BLaER1 treated with 17β-estradiol and CSF1 and Interleukin-3, amounts not matched to agents 10 nM and 100 nM (cell line): ENCODE measurements around the gene OTUB2.

Experiments
- H3K27ac ChIP-seq, 11 experiments: shearing (Covaris generic); formaldehyde crosslinking; 2 replicates each; pipeline ENCODE4 v1.8.1; 2022
- H3K27me3 ChIP-seq, 11 experiments: shearing (Covaris generic); formaldehyde crosslinking; 2 replicates each; pipeline ENCODE4 v1.8.1; 2022
- H3K36me3 ChIP-seq, 11 experiments: shearing (Covaris generic); formaldehyde crosslinking; 2 replicates each; pipeline ENCODE4 v1.8.1; 2022
- H3K4me1 ChIP-seq, 10 experiments: shearing (Covaris generic); formaldehyde crosslinking; 2 replicates each; pipeline ENCODE4 v1.8.1; 2022
- H3K4me2 ChIP-seq, 11 experiments: shearing (Covaris generic); formaldehyde crosslinking; 2 replicates each; pipeline ENCODE4 v1.8.1; 2022
- H3K4me3 ChIP-seq, 10 experiments: shearing (Covaris generic); formaldehyde crosslinking; 2 replicates each; pipeline ENCODE4 v1.8.1; 2022
- H3K9ac ChIP-seq, 11 experiments: shearing (Covaris generic); formaldehyde crosslinking; 2 replicates each; pipeline ENCODE4 v1.8.1; 2022
- H3K9me3 ChIP-seq, 11 experiments: shearing (Covaris generic); formaldehyde crosslinking; replicated peaks in 1 of 11; 2 replicates each; pipeline ENCODE4 v1.8.1; 2022
- H4K20me1 ChIP-seq, 11 experiments: shearing (Covaris generic); formaldehyde crosslinking; 2 replicates each; pipeline ENCODE4 v1.8.1; 2022
- Cebpa-rat ChIP-seq, 11 experiments: shearing (Covaris generic); IDR thresholded peaks; 2 replicates each; pipeline ENCODE4 v1.8.1; 2022

OTUB2 gene

GRCh38 chr14:94044476-94045091, 18.4 kb downstream of the OTUB2 start:
- Histone ChIP-seq H3K4me3 (no peak overlapping the region), H3K9ac (no peak overlapping the region), H3K4me1 (no peaks in the 10 kb centered on the region), H3K36me3 (peaks cover 52 to 68% (median 61%) of the 10 kb centered on the region in 11 experiments), H3K9me3 (no peaks in the 10 kb centered on the region), H3K27me3 (no peaks in the 10 kb centered on the region), H3K27ac (no peak overlapping the region), H3K4me2 (no peak overlapping the region), H4K20me1 (peaks cover 0 to 89% (median 44%) of the 10 kb centered on the region in 11 experiments; a peak in 17 of 22 replicates)
- no peak for TF ChIP-seq Cebpa-rat (IDR thresholded peaks at IDR 0.05)

- Histone ChIP-seq H3K36me3 (peaks cover 57 to 73% (median 66%) of the 10 kb centered on the region in 11 experiments), H3K4me2 (no peak overlapping the region), H3K9me3 (no peaks in the 10 kb centered on the region), H3K9ac (no peak overlapping the region), H3K27me3 (no peaks in the 10 kb centered on the region), H3K4me3 (no peak overlapping the region), H3K4me1 (no peaks in the 10 kb centered on the region), H4K20me1 (peaks cover 0 to 91% (median 48%) of the 10 kb centered on the region in 11 experiments; a peak in 18 of 22 replicates), H3K27ac (no peak overlapping the region)
- TF ChIP-seq Cebpa-rat (IDR thresholded peaks at IDR 0.05), result no peak
These were observed 19.0 kb downstream of the OTUB2 start for GRCh38 chr14:94045101-94045500.

- Histone ChIP-seq H3K9ac (no peak overlapping the region), H3K36me3 (peaks cover 64 to 80% (median 72%) of the 10 kb centered on the region in 11 experiments), H3K9me3 (no peaks in the 10 kb centered on the region), H3K27me3 (no peaks in the 10 kb centered on the region), H3K27ac (no peak overlapping the region), H3K4me2 (no peak overlapping the region), H4K20me1 (peaks cover 0 to 94% (median 52%) of the 10 kb centered on the region in 11 experiments; a peak in 18 of 22 replicates), H3K4me1 (no peaks in the 10 kb centered on the region), H3K4me3 (no peak overlapping the region)
- no peak for TF ChIP-seq Cebpa-rat (IDR thresholded peaks at IDR 0.05)
These were observed 19.6 kb downstream of the OTUB2 start for GRCh38 chr14:94045563-94046345.

- H3K9me3 ChIP-seq, result no peaks in the 10 kb centered on the region
- H3K4me3 ChIP-seq, result no peak overlapping the region
- no peak overlapping the region for H3K27ac ChIP-seq
- no peak overlapping the region for H3K4me2 ChIP-seq
- peaks cover 3 to 92% (median 49%) of the 10 kb centered on the region in 11 experiments; a peak in 19 of 22 replicates for H4K20me1 ChIP-seq
- no peak for TF ChIP-seq Cebpa-rat (IDR thresholded peaks at IDR 0.05)
- H3K4me1 ChIP-seq, result peaks cover 0 to 3% (median 0%) of the 10 kb centered on the region in 10 experiments; a peak in 1 of 20 replicates
- H3K27me3 ChIP-seq, result no peaks in the 10 kb centered on the region
- H3K9ac ChIP-seq, result no peak overlapping the region
- H3K36me3 ChIP-seq, result peaks cover 74 to 90% (median 82%) of the 10 kb centered on the region in 11 experiments
These were observed 20.6 kb downstream of the OTUB2 start for GRCh38 chr14:94046696-94047250.

GRCh38 chr14:94047581-94047980, 21.4 kb downstream of the OTUB2 start:
- H3K4me2 ChIP-seq, result no peak overlapping the region
- no peaks in the 10 kb centered on the region for H3K9me3 ChIP-seq
- H3K4me3 ChIP-seq, result no peak overlapping the region
- peaks cover 82 to 98% (median 91%) of the 10 kb centered on the region in 11 experiments for H3K36me3 ChIP-seq
- no peaks in the 10 kb centered on the region for H3K27me3 ChIP-seq
- peaks cover 7 to 91% (median 47%) of the 10 kb centered on the region in 11 experiments; a peak in 19 of 22 replicates for H4K20me1 ChIP-seq
- H3K9ac ChIP-seq, result no peak overlapping the region
- peaks cover 0 to 11% (median 0%) of the 10 kb centered on the region in 10 experiments; a peak in 2 of 20 replicates for H3K4me1 ChIP-seq
- no peak overlapping the region for H3K27ac ChIP-seq
- TF ChIP-seq Cebpa-rat (IDR thresholded peaks at IDR 0.05), result no peak

- Histone ChIP-seq H3K27ac (no peak overlapping the region), H3K4me2 (no peak overlapping the region), H3K4me3 (no peak overlapping the region), H3K36me3 (peaks cover 92 to 100% (median 100%) of the 10 kb centered on the region in 11 experiments), H3K27me3 (no peaks in the 10 kb centered on the region), H3K4me1 (peaks cover 0 to 19% (median 0%) of the 10 kb centered on the region in 10 experiments; a peak in 2 of 20 replicates), H3K9me3 (no peaks in the 10 kb centered on the region), H4K20me1 (peaks cover 7 to 91% (median 46%) of the 10 kb centered on the region in 11 experiments; a peak in 19 of 22 replicates), H3K9ac (no peak overlapping the region)
- TF ChIP-seq Cebpa-rat (IDR thresholded peaks at IDR 0.05), result no peak
These were observed 22.8 kb downstream of the OTUB2 start for GRCh38 chr14:94048691-94049624.

GRCh38 chr14:94049625-94050023, 23.5 kb downstream of the OTUB2 start:
- H3K27ac ChIP-seq, result no peak overlapping the region

GRCh38 chr14:94050231-94050880, 24.2 kb downstream of the OTUB2 start:
- Histone ChIP-seq H3K9ac (no peak overlapping the region), H3K9me3 (no peaks in the 10 kb centered on the region), H3K36me3 (peaks cover 98 to 100% (median 100%) of the 10 kb centered on the region in 11 experiments), H3K27me3 (no peaks in the 10 kb centered on the region), H3K27ac (no peak overlapping the region), H3K4me3 (no peak overlapping the region), H3K4me2 (no peak overlapping the region), H3K4me1 (peaks cover 0 to 19% (median 0%) of the 10 kb centered on the region in 10 experiments; a peak in 3 of 20 replicates), H4K20me1 (peaks cover 12 to 91% (median 49%) of the 10 kb centered on the region in 11 experiments; a peak in 20 of 22 replicates)
- no peak for TF ChIP-seq Cebpa-rat (IDR thresholded peaks at IDR 0.05)

More at GRCh38 chr14:94049625-94050023, 23.5 kb downstream of the OTUB2 start:
- no peaks in the 10 kb centered on the region for H3K27me3 ChIP-seq
- H3K9me3 ChIP-seq, result no peaks in the 10 kb centered on the region
- peaks cover 7 to 91% (median 50%) of the 10 kb centered on the region in 11 experiments; a peak in 19 of 22 replicates for H4K20me1 ChIP-seq
- no peak overlapping the region for H3K4me2 ChIP-seq
- TF ChIP-seq Cebpa-rat (IDR thresholded peaks at IDR 0.05), result no peak
- H3K36me3 ChIP-seq, result peaks cover 95 to 100% (median 100%) of the 10 kb centered on the region in 11 experiments
- H3K9ac ChIP-seq, result no peak overlapping the region
- peaks cover 0 to 19% (median 0%) of the 10 kb centered on the region in 10 experiments; a peak in 2 of 20 replicates for H3K4me1 ChIP-seq
- H3K4me3 ChIP-seq, result no peak overlapping the region
